Measurements from ENCODE around the gene FGFR1OP2.
"Not testable (repeated sequence)": the region's sequence is repeated elsewhere in the genome, so short reads cannot be mapped to it uniquely, and the experiment has no call there.

FGFR1OP2 gene

DNA sequence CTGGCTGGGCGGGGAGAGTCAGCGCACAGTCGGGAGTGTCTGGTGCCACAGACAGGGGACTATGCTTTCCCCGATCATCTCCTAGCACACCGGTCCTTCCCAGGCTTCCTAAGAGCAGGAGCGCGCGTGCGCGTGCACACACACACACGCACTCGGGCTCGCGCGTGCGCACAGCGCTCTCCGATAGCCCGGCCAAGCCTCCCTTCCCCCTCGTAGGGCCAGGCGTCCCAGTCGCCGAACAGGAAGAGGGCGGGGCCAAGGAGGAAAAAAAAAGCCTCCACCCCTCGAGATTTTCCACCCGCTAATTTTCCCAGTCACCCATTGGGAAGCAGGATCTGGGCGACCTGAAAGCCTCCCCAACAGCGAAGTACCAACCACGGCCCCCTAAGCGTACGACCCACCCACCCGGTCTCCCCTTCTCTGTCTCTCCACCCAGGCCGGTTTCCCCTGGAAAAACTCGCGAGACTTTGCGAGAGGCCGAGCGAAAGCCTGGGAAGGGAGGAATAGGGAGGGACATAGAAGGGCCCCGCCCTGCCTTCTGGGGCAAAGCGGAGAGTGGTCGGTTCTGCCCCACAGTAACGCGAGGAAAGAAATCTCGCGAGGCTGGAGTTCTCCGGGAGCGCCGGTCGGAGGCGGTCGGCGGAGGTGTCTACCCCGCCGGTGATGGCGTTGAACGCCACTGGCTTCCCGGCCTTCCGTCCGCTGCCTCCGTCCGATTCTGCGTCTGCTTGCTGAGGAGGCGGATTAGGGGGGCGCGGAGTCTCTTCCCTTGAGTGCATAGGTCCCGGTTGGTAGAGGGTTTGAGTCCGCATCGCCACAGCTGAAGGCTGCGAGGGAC lies at the start of gene FGFR1OP2, which contains the start of gene INTS13:
Gene FGFR1OP2 (plus strand): TSS at position 608 of the 838 bp plus-strand sequence. CDS start 15,689 bp downstream, outside the sequence.
Gene INTS13 (minus strand): TSS at position 119 of the 838 bp plus-strand sequence. CDS start 1,178 bp downstream, outside the sequence.
- DNase-seq, result peak; percentile 94

GRCh38 chr12:26890784-26891183 lies 47.5 kb upstream of the FGFR1OP2 start:
- DNase-seq, result no peak

DNA sequence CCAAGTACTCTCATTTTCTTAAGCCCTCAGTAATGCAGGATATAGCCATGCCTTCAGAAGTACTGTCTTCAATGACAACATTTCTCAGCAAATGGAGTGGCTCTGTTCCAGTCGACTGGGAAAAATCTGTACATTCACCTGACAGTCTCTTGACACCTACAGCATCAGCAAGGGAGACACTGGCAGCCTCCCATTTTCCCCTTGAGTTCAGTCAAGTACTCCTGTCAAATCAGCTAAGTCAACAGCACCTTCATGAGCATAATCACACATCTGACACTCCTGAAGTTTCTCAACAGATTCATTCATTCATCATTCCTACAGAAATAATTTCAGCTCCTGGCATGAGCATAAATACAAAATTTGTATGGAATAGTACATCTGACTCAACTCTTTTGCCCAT lies 46.6 kb upstream of the FGFR1OP2 start:
- DNase-seq, result no peak

DNA sequence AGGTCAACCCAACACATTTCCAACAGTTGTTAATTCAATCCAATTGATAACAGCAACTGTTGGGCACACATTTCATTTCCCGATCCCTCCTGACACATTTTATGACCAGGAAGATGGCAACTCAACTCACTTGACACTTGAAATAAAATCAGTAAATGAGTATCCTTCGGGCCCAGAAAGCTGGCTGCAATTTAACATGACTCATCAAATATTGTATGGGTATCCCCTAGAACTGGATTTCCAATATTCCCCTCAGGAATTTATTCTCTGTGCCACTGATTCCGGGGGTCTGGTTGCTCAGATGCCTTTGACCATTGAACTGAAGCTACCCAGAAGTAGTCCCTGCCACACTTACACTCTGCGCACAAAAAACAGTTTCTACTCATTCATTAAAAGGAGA lies 42.6 kb upstream of the FGFR1OP2 start:
- no peak for DNase-seq

GRCh38 chr12:26896913-26897312 lies 41.4 kb upstream of the FGFR1OP2 start:
- no peak for DNase-seq

- not testable (repeated sequence) for DNase-seq
These were observed 34.9 kb upstream of the FGFR1OP2 start for GRCh38 chr12:26903396-26903795.

- no peak for DNase-seq
These were observed 32.2 kb upstream of the FGFR1OP2 start for GRCh38 chr12:26906024-26906423.

- DNase-seq, result no peak
These were observed 31.6 kb upstream of the FGFR1OP2 start for GRCh38 chr12:26906704-26907103.

DNA sequence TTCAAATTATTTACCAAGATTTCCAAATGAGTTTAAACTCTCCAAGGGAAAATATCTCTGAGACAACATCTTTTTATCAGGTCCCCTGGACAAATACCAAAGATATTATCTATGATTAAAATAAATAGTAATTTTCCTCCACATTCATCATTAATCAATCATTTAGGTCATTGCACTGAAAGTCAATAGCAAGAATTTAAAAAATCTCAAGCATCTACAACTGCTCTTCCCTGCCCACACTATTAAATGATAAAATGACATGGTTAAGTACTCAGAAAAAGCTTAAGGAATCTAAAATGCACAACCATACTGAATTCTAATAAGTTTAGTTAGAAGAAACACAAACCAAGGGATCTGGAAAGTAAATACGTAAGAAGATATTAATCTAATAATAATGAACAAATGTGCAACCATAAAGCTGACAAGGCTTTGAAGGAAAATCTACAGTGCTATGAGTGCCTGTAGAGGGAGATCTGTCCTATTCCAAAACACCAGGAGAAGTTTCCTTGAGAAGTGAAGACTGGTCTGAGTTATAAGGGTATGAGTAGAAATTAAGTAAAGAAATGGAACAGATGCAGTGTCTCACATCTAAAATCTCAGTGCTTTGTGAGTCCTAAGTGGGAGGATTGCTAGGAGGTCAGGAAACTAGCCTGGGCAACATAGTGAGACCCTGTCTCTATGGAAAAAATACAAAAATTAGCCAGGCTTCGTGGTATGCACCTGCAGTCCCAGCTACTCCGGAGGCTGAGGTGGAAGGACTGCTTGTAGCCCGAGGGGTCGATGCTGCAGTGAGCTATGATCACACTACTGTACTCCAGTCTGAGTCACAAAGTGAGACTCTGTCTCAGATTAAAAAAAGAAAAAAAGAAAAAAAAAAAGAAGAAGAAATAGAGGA lies 19.7 kb upstream of the FGFR1OP2 start:
- DNase-seq, result no peak

GRCh38 chr12:26919216-26919555 lies 19.1 kb upstream of the FGFR1OP2 start:
- no peak for DNase-seq

GRCh38 chr12:26921886-26922285 lies 16.4 kb upstream of the FGFR1OP2 start:
- DNase-seq, result no peak

- no peak for DNase-seq
These were observed 9.6 kb upstream of the FGFR1OP2 start for GRCh38 chr12:26928661-26929060.

DNA sequence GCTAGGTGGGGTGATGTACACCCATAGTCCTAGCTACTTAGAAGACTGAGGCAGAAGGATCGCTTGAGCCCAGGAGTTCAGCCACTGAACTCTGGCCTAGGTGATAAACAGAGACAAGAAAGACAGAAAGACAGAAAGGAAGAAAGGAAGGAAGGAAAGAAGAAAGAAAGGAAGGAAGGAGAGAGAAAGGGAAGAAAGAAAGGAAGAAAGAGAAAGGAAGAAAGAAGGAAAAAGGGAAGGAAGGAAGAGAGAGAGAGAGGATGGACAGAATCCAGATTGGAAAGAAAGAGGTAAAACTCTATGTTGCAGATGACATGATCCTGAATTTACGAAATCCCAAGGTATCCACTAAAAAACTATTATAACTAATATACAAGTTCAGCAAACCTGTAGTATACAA lies 8.7 kb upstream of the FGFR1OP2 start:
- DNase-seq, result no peak

GRCh38 chr12:26935636-26936378 lies 2.5 kb upstream of the FGFR1OP2 start:
- DNase-seq, result no peak

GRCh38 chr12:26936559-26937442 lies 1.5 kb upstream of the FGFR1OP2 start:
- DNase-seq, result peak; percentile 5

GRCh38 chr12:26937443-26937862 lies 817 bp upstream of the FGFR1OP2 start:
- DNase-seq, result no peak

DNA sequence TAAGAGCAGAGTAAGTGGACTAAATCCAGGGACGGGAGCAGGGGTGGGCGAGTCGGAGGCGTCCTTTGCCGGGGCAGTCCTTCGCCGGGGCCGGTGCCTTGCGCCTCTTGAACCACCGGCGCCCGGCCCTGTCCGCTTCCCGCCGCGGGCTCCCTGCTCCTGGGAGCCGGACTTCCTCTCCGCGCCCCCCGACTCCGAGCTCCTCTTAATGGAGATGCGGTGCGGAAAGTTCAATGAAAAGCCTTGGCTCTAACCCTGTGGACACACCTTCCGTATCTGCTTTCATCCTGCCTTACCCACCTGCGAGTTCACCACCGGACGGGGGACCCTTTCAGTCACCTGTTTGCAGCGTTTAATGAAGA lies 412 bp downstream of the FGFR1OP2 start:
- DNase-seq, result peak; percentile 18

- no peak for DNase-seq
These were observed 1.0 kb downstream of the FGFR1OP2 start for GRCh38 chr12:26939192-26939832.

DNA sequence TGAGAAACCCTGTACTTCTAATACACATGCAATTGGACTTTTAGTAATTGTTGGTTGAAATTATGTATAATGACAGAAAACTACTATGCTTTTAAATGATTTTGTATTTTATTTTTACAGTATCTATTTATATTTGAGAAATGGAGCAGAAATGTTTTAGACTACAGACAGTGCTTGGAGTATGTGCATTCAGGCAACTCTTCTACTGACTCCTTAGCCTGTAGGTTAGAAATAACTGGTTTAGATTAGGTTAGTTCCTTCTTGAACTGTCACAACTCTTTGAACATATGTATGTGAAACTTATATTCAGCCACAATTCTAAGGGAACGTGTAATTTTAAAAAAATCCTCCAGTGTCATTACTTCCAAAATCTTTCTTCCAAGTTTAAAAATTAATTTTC lies 1.7 kb downstream of the FGFR1OP2 start:
- no peak for DNase-seq

- DNase-seq, result peak; percentile 23
These were observed 2.4 kb downstream of the FGFR1OP2 start for GRCh38 chr12:26940516-26941214.

- no peak for DNase-seq
These were observed 2.9 kb downstream of the FGFR1OP2 start for GRCh38 chr12:26941215-26941594.
